Ovary (tissue), 9 donors: ENCODE measurements around the gene RXRG. TPM values are rescaled to one million over a fixed set of nuclear protein-coding genes. Genes with fewer than 3 reads are reported as not detected.

Source experiments
- DNase-seq, 5 donors: peaks; one replicate each; pipeline ENCODE4 v3.0.0-alpha.2; 2019 to 2020
- H3K27ac ChIP-seq, 2 donors: fragments of 200-600 bp; one replicate each; pipeline versions ENCODE4 v1.5.1 to v1.8.0; 2019 to 2022
- H3K27me3 ChIP-seq: fragments of 200-600 bp; one replicate; pipeline ENCODE4 v1.8.0; 2022
- H3K36me3 ChIP-seq: fragments of 200-600 bp; sonication (generic); one replicate; pipeline ENCODE4 v1.5.1; 2019
- H3K4me1 ChIP-seq: one replicate; pipeline ENCODE4 v1.8.1; 2013; ENCODE audit warnings: mild to moderate bottlenecking, moderate library complexity; ENCODE audit not compliant: insufficient read depth
- H3K4me3 ChIP-seq: fragments of 200-600 bp; sonication (generic); one replicate; pipeline ENCODE4 v1.5.1; 2017
- H3K9me3 ChIP-seq, 2 donors: fragments of 200-600 bp in 1 of 2; sonication (generic) in 1 of 2; one replicate each; pipeline versions ENCODE4 v1.5.1 to v1.8.1; 2013 to 2019; ENCODE audit warnings: mild to moderate bottlenecking in 1 of 2, moderate library complexity in 1 of 2
- EP300 ChIP-seq: sonication (generic); formaldehyde crosslinking; IDR thresholded peaks from one replicate; pipeline ENCODE4 v1.6.1; 2017; ENCODE audit warnings: antibody characterized with exemption
- POLR2A ChIP-seq: fragments of 450-650 bp; IDR thresholded peaks from one replicate; pipeline ENCODE4 v1.6.1; 2017; ENCODE audit warnings: antibody characterized with exemption, mild to moderate bottlenecking, moderate library complexity
- WGBS, 3 donors: extraction: QIAGEN DNeasy Blood & Tissue Kit in 1 of 3; methylation state at CpG; one replicate each; pipeline versions ENCODE4 v1.1.5 to v1.1.7; 2013 to 2017; 5-methylcytosine and 5-hydroxymethylcytosine counted together
- intact Hi-C, 4 donors: fragments of 100-400 bp; cut with DNase I; formaldehyde crosslinking; loops; one replicate each; pipeline versions ENCODE4 v1.11.0 to v1.15.1; 2022 to 2023
- polyA plus RNA-seq, 2 donors: library from polyadenylated mRNA; stranded (reverse); fragments of 200-250 nt in 1 of 2; fragments of 350-450 nt in 1 of 2; fragmentation: Illumina TruSeq in 1 of 2; extraction: RNeasy Lipid Tissue Mini Kit (QIAGEN cat#74804) in 1 of 2; gene quantifications; one replicate each; pipeline ENCODE4 v1.2.3, GENCODE V29; 2013 to 2014
- total RNA-seq, 7 donors: library from RNA; depleted of rRNA in 2 of 7; stranded (reverse); fragments of >200 nt in 2 of 7; fragmentation: NEBNext Ultra II Directional in 3 of 7; extraction: Animal tissue kit (Norgen Biotek cat#: 25700) in 3 of 7; gene quantifications; one replicate each; pipeline versions ENCODE4 v1.1.0 to v1.2.4, GENCODE V29; 2016 to 2023
- TF ChIP-seq, protein P1 (sequence below), 3 donors: fragments of 450-650 bp in 2 of 3; fragments of 200-600 bp in 1 of 3; IDR thresholded peaks; one replicate each; pipeline versions ENCODE4 v1.5.1 to v1.8.0; 2016 to 2022; ENCODE audit warnings: antibody characterized with exemption in 3 of 3, mild to moderate bottlenecking in 1 of 3
- donor health status: DM: no; HTN: no; CAD: no; lungs with moderate emphysema.
- donor health status: DM: no; HTN: no; CAD: no.
- donor health status: Bipolar disorder and iron deficiency.
- donor health status: DM: yes; HTN: yes; CAD: no.
- donor health status: DM: no; HTN: no; CAD: no.
- donor health status: DM: yes; HTN: yes; CAD: no.

RXRG gene
- total and polyA plus RNA-seq, 9 donors: 0.80 to 6.6 (median 1.8) TPM; not detected in 1

DNA sequence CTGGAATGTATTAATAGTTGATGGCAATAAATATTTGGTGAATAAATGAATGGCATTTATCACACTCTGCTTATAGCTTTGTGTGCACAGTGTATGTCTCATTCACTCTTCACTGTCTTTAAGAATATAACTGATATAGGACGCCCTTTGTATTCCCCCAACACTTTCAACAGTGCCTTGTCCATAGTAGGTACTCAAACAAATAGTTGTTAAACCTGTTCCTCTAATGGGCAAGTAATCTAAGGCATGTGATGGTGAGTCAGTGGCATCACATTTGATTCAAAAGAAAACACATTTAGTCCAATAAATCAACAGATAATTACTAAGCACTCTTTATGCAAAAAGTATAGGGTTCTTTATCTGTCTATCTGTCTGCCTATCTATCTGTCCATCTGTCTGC lies 11.2 kb upstream of the RXRG start:
- H3K36me3 ChIP-seq: no peaks in the 10 kb centered on the region
- intact Hi-C loops: no loop called here
- H3K4me3 ChIP-seq: no peak overlapping the region
- no peaks in the 10 kb centered on the region for H3K27me3 ChIP-seq
- H3K9me3 ChIP-seq: no peaks in the 10 kb centered on the region
- WGBS, 3 donors: 80 to 87% (median 84%) methylated on average over 1 of the region's 1 CpG
- no peaks in the 10 kb centered on the region for H3K4me1 ChIP-seq
- no peak for DNase-seq
- H3K27ac ChIP-seq: no peak overlapping the region
- TF ChIP-seq, protein P1, sequence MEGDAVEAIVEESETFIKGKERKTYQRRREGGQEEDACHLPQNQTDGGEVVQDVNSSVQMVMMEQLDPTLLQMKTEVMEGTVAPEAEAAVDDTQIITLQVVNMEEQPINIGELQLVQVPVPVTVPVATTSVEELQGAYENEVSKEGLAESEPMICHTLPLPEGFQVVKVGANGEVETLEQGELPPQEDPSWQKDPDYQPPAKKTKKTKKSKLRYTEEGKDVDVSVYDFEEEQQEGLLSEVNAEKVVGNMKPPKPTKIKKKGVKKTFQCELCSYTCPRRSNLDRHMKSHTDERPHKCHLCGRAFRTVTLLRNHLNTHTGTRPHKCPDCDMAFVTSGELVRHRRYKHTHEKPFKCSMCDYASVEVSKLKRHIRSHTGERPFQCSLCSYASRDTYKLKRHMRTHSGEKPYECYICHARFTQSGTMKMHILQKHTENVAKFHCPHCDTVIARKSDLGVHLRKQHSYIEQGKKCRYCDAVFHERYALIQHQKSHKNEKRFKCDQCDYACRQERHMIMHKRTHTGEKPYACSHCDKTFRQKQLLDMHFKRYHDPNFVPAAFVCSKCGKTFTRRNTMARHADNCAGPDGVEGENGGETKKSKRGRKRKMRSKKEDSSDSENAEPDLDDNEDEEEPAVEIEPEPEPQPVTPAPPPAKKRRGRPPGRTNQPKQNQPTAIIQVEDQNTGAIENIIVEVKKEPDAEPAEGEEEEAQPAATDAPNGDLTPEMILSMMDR (IDR thresholded peaks at IDR 0.05): no peak

- Histone ChIP-seq H3K4me3 (no peak overlapping the region), H3K27me3 (no peaks in the 10 kb centered on the region), H3K4me1 (no peaks in the 10 kb centered on the region), H3K9me3 (no peaks in the 10 kb centered on the region), H3K36me3 (no peaks in the 10 kb centered on the region), H3K27ac (no peak overlapping the region)
- TF ChIP-seq, protein P1 (IDR thresholded peaks at IDR 0.05): no peak
- TF ChIP-seq POLR2A: no peak
- TF ChIP-seq EP300: no peak
- 85 to 88% (median 87%) methylated on average over 3 of the region's 3 CpGs for WGBS, 3 donors
- intact Hi-C loops: no loop called here
- no peak for DNase-seq
These were observed 10.2 kb upstream of the RXRG start for GRCh38 chr1:165455111-165455510.

DNA sequence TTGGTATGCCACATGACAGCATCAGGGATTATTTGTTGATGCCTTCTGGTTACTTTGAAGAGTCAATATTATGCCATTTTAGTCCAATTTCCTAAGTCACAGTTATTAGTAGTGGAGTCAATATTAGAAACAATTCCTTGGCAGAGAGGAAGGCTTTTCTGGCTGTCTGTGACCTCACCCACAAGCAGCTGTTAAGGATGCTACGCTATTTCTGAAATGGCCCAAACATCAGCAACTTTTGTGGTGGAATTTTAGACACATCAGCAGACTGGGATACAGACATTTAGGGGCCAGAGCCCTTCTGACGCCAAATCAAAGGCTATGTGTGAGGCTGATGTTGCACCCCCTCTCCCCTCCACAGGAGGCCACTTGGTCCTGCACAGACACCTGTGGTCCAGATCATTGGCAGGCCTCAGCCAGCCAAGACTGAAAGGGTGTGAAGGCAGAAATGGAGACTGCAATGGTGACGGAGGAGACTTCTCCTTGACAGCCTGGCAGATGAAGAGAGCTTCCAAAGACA lies 9.2 kb upstream of the RXRG start:
- intact Hi-C loops: no loop called here
- 68 to 79% (median 69%) methylated on average over 3 of the region's 3 CpGs for WGBS, 3 donors
- H3K36me3 ChIP-seq: no peaks in the 10 kb centered on the region
- H3K27ac ChIP-seq: no peak overlapping the region
- no peaks in the 10 kb centered on the region for H3K27me3 ChIP-seq
- H3K4me3 ChIP-seq: no peak overlapping the region
- no peaks in the 10 kb centered on the region for H3K9me3 ChIP-seq
- DNase-seq: no peak
- H3K4me1 ChIP-seq: no peaks in the 10 kb centered on the region
- TF ChIP-seq POLR2A (no peak), EP300 (no peak)
- TF ChIP-seq, protein P1 (IDR thresholded peaks at IDR 0.05): no peak

DNA sequence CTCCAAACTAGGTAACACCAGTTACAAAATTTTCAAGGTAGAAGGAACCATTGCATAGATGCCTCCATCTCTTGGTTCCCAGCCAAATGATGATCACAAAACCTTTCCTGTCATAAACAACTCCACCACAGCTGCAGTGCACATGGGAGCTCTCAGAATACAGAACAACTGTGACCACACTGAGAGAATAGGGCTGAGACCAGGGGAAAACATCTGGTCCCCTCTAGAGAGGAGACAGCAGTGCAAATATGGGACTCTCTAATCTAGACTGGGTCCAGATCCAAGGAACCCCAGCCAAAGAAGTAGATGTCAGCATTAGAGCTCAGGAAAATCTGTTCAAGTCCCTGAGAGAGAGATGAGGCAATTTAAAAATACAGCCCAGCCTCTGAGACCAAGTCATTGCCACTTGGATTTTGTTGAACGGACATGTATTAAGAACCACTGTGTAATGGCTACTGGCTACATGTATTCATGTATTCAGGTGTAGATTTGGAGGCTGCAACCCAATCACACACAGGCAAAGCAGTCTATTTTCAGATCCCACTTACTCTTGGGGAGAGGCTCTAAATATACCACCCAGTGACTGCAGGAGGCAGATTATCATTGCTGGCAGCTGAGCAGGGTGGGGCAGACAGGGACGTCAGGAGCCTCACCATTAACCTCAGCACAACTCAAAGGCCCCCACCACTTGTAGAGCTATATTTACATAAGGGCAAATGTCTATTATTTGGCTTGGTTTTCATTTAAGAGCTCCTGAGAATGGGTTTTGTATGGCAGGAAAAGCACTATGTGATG lies 7.6 kb upstream of the RXRG start:
- TF ChIP-seq, protein P1 (IDR thresholded peaks at IDR 0.05): no peak
- TF ChIP-seq POLR2A: no peak
- no peak for TF ChIP-seq EP300
- no peak for DNase-seq
- H3K4me1 ChIP-seq: no peaks in the 10 kb centered on the region
- intact Hi-C loops: no loop called here
- H3K27ac ChIP-seq: no peak overlapping the region
- no peaks in the 10 kb centered on the region for H3K9me3 ChIP-seq
- no peaks in the 10 kb centered on the region for H3K36me3 ChIP-seq
- H3K27me3 ChIP-seq: no peaks in the 10 kb centered on the region
- 49 to 78% (median 68%) methylated on average over 2 of the region's 2 CpGs for WGBS, 3 donors
- no peak overlapping the region for H3K4me3 ChIP-seq
